MCF 10A (cell line): Measurements from ENCODE around the gene PC. TPM values are rescaled to one million over a fixed set of nuclear protein-coding genes. Genes with fewer than 3 reads are reported as not detected.

ENCODE experiments used
- BruUV-seq: library from RNA; stranded (reverse); fragments of 400-500 nt; replicated peaks from 2 replicates; lab custom pipeline; 2021; lab: Mats Ljungman, UMichigan
- CTCF ChIA-PET: fragments of 300-600 bp; sonication (Branson Sonifier 250); formaldehyde crosslinking; extraction: SDS; loops from one replicate; lab custom pipeline; 2021; ENCODE audit warnings: antibody characterized with exemption, inconsistent platforms; lab: Yijun Ruan, JAX
- POLR2A ChIA-PET: fragments of 300-600, 350-650 bp; sonication (Branson Sonifier 250); formaldehyde crosslinking; extraction: SDS; loops from one replicate; lab custom pipeline; 2020; ENCODE audit warnings: antibody characterized with exemption, inconsistent platforms; lab: Yijun Ruan, JAX
- DNase-seq: peaks from one replicate; pipeline ENCODE4 v3.0.0-alpha.2; 2018; ENCODE audit not compliant: unreplicated experiment
- H3K27ac Mint-ChIP-seq: one replicate; pipeline ENCODE4 v1.8.0; 2022; ENCODE audit warnings: mild to moderate bottlenecking, low read depth, mixed read lengths; ENCODE audit not compliant: unreplicated experiment
- H3K27me3 Mint-ChIP-seq: one replicate; pipeline ENCODE4 v1.8.0; 2022; ENCODE audit warnings: mixed read lengths; ENCODE audit not compliant: insufficient read depth, unreplicated experiment
- H3K36me3 Mint-ChIP-seq: one replicate; pipeline ENCODE4 v1.8.0; 2022; ENCODE audit warnings: mild to moderate bottlenecking, moderate library complexity, mixed read lengths; ENCODE audit not compliant: insufficient read depth, unreplicated experiment
- H3K4me1 Mint-ChIP-seq: one replicate; pipeline ENCODE4 v1.8.0; 2022; ENCODE audit warnings: mixed read lengths; ENCODE audit not compliant: insufficient read depth, unreplicated experiment
- H3K4me3 Mint-ChIP-seq: one replicate; pipeline ENCODE4 v1.8.0; 2022; ENCODE audit warnings: mild to moderate bottlenecking, moderate library complexity, mixed read lengths; ENCODE audit not compliant: unreplicated experiment
- H3K9me3 Mint-ChIP-seq: one replicate; pipeline ENCODE4 v1.8.0; 2022; ENCODE audit warnings: mixed read lengths; ENCODE audit not compliant: unreplicated experiment
- CTCF ChIP-seq: fragments of 200-600 bp; IDR thresholded peaks from one replicate; pipeline ENCODE4 v1.8.0; 2022; ENCODE audit warnings: antibody characterized with exemption, mild to moderate bottlenecking; ENCODE audit not compliant: unreplicated experiment
- intact Hi-C: fragments of 100-400 bp; cut with micrococcal nuclease; formaldehyde crosslinking; loops from 2 replicates; pipeline ENCODE4 v1.14.1; 2022
- total RNA-seq: library from RNA; stranded (reverse); gene quantifications from 2 replicates; pipeline ENCODE4 v1.2.3, GENCODE V29; 2022

PC gene
- total RNA-seq, 1 experiment from 2014 or later, result 37.7 TPM

- Mint-ChIP-seq H3K36me3 (peaks cover 31% of the 10 kb centered on the region), H3K27ac (no peak overlapping the region), H3K27me3 (no peaks in the 10 kb centered on the region), H3K4me3 (no peak overlapping the region), H3K9me3 (no peaks in the 10 kb centered on the region), H3K4me1 (peaks cover 5% of the 10 kb centered on the region)
- intact Hi-C loops, result no loop called here
- no TSS peak for BruUV-seq
- TF ChIP-seq CTCF, result no peak
- ChIA-PET POLR2A (interaction anchor here (0.6 to 0.8 kb wide), 2 partner anchors 18 to 142 kb away, joined by 3 to 4 read pairs; no protein-coding TSS in a partner anchor), CTCF (no interaction called here)
- DNase-seq, result no peak
Observed at GRCh38 chr11:66820381-66820780, 137.8 kb downstream of the PC start.

- H3K9me3 Mint-ChIP-seq, result no peaks in the 10 kb centered on the region
- no peaks in the 10 kb centered on the region for H3K27me3 Mint-ChIP-seq
- intact Hi-C loops, result loop anchor here (5.0 to 10.0 kb wide), 2 partner anchors 74 to 126 kb away; a partner anchor contains a TSS
- peaks cover 34% of the 10 kb centered on the region for H3K36me3 Mint-ChIP-seq
- TF ChIP-seq CTCF, result no peak
- no peak for DNase-seq
- peaks cover 7% of the 10 kb centered on the region for H3K4me1 Mint-ChIP-seq
- POLR2A ChIA-PET, result interaction anchor here (0.6 to 1.4 kb wide), 6 partner anchors 8 to 265 kb away, joined by 3 to 4 read pairs (median 3); partner anchors contain the start of gene RBM4
- no TSS peak for BruUV-seq
- no peak overlapping the region for H3K27ac Mint-ChIP-seq
- CTCF ChIA-PET, result interaction anchor here (0.7 to 0.8 kb wide), 2 partner anchors 8 to 124 kb away, joined by 3 read pairs; no protein-coding TSS in a partner anchor
- H3K4me3 Mint-ChIP-seq, result no peak overlapping the region
Observed at GRCh38 chr11:66818231-66818955, 139.8 kb downstream of the PC start.

- Mint-ChIP-seq H3K27ac (peak overlapping the region; percentile 63), H3K9me3 (no peaks in the 10 kb centered on the region), H3K27me3 (no peaks in the 10 kb centered on the region), H3K4me1 (peaks cover 7% of the 10 kb centered on the region), H3K4me3 (no peak overlapping the region), H3K36me3 (peaks cover 26% of the 10 kb centered on the region)
- ChIA-PET CTCF (interaction anchor here (0.6 kb wide), 2 partner anchors 17 to 120 kb away, joined by 3 read pairs; no protein-coding TSS in a partner anchor), POLR2A (interaction anchor here (0.9 to 1.6 kb wide), 3 partner anchors 10 to 17 kb away, joined by 3 to 7 read pairs (median 3); no protein-coding TSS in a partner anchor)
- no peak for DNase-seq
- intact Hi-C loops, result loop anchor here (5.0 to 10.0 kb wide), 2 partner anchors 71 to 123 kb away; a partner anchor contains a TSS
- BruUV-seq, result no TSS peak
- no peak for TF ChIP-seq CTCF
Observed at GRCh38 chr11:66815646-66816045, 142.5 kb downstream of the PC start.

- no TSS peak for BruUV-seq
- no peak overlapping the region for H3K4me3 Mint-ChIP-seq
- peaks cover 32% of the 10 kb centered on the region for H3K36me3 Mint-ChIP-seq
- H3K9me3 Mint-ChIP-seq, result no peaks in the 10 kb centered on the region
- TF ChIP-seq CTCF, result no peak
- CTCF ChIA-PET, result interaction anchor here (1.7 kb wide), 1 partner anchor 121 kb away, joined by 4 read pairs; no protein-coding TSS in a partner anchor
- POLR2A ChIA-PET, result interaction anchor here (0.6 to 1.6 kb wide), 4 partner anchors 14 to 466 kb away, joined by 3 to 7 read pairs (median 5); no protein-coding TSS in a partner anchor
- H3K27ac Mint-ChIP-seq, result no peak overlapping the region
- intact Hi-C loops, result loop anchor here (5.0 to 10.0 kb wide), 2 partner anchors 70 to 122 kb away; a partner anchor contains a TSS
- no peaks in the 10 kb centered on the region for H3K27me3 Mint-ChIP-seq
- no peak for DNase-seq
- peaks cover 7% of the 10 kb centered on the region for H3K4me1 Mint-ChIP-seq
Observed at GRCh38 chr11:66814678-66815077, 143.5 kb downstream of the PC start.
